Loucy (cell line): ENCODE data around the gene LASP1.

Experiments used
- EZH2phosphoT487 ChIP-seq: fragments of 200-600 bp; IDR thresholded peaks from 2 replicates; pipeline ENCODE4 v1.6.1; 2018; ENCODE audit warnings: antibody characterized with exemption, mild to moderate bottlenecking, moderate library complexity, borderline replicate concordance
- TF ChIP-seq, protein P1 (sequence below): fragments of 200-600 bp; sonication (generic); conservative IDR thresholded peaks from 2 replicates; pipeline ENCODE4 v1.5.1; 2014; ENCODE audit warnings: mild to moderate bottlenecking, antibody characterized with exemption, low read length

- TF ChIP-seq, protein P1, sequence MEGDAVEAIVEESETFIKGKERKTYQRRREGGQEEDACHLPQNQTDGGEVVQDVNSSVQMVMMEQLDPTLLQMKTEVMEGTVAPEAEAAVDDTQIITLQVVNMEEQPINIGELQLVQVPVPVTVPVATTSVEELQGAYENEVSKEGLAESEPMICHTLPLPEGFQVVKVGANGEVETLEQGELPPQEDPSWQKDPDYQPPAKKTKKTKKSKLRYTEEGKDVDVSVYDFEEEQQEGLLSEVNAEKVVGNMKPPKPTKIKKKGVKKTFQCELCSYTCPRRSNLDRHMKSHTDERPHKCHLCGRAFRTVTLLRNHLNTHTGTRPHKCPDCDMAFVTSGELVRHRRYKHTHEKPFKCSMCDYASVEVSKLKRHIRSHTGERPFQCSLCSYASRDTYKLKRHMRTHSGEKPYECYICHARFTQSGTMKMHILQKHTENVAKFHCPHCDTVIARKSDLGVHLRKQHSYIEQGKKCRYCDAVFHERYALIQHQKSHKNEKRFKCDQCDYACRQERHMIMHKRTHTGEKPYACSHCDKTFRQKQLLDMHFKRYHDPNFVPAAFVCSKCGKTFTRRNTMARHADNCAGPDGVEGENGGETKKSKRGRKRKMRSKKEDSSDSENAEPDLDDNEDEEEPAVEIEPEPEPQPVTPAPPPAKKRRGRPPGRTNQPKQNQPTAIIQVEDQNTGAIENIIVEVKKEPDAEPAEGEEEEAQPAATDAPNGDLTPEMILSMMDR: no peak
- TF ChIP-seq EZH2phosphoT487: no peak
These were observed 49.1 kb downstream of the LASP1 start for GRCh38 chr17:38918916-38919315.
